Hematopoietic multipotent progenitor cell treated with erythropoietin and hydrocortisone succinate and interleukin-3 and kit ligand, for 8 days (in vitro differentiated cells): Measurements from ENCODE around the gene MRPS6.

Experiments
- DNase-seq: peaks from one replicate; pipeline ENCODE4 v3.0.0-alpha.2; 2015

The MRPS6 gene

DNA sequence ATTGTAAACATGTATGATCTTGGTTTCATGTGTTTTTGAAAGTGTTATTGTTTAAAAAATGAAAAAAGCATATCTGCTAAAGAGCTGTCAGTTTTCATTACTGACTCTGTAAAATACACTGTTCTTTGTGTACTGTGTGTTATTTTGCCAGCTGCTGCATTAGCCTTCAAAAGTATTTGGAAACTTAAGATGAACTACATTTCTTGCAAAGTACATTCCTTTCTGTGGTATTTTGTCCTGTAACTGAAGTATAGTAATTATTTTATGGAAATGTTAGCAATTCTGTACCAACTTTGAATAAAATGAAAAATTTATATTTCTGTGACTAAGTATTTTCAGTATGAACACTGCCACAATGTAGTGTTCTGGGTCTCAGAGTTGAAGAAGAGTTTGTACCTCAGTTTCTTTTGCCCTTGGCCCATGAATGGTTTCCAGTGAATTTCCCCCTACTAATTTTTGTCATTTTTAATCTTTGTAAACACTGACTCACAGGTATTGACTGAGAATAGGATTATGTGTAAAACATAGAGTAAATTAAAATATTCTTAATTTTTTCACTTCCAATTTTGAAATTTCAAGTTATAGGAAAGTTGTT is 32.7 kb downstream of the MRPS6 start:
- DNase-seq = no peak

DNA sequence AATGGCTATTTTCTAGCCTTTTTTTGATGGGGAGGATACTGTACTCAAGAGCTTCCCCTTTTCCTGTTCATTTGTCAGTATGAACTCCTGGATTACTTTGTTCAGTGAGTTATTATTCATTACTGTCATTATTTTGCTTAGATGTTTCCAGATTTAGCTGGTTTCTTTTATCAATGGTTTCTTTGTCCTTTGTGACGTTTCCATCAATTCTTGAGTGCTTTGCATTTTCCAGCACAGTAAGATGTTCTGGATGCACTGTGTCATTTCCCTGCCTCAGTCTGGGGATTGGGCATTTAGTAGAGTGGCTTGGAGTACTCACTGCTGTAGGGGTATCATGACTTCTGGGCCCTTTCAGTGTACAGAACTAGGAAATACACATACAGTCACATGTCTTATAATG is 34.2 kb downstream of the MRPS6 start:
- no peak for DNase-seq

GRCh38 chr21:34109075-34109474 is 35.7 kb downstream of the MRPS6 start:
- DNase-seq = no peak

GRCh38 chr21:34110594-34111202 is 37.3 kb downstream of the MRPS6 start:
- DNase-seq = peak; percentile 87

GRCh38 chr21:34112316-34113033 is 39.1 kb downstream of the MRPS6 start:
- DNase-seq = no peak

DNA sequence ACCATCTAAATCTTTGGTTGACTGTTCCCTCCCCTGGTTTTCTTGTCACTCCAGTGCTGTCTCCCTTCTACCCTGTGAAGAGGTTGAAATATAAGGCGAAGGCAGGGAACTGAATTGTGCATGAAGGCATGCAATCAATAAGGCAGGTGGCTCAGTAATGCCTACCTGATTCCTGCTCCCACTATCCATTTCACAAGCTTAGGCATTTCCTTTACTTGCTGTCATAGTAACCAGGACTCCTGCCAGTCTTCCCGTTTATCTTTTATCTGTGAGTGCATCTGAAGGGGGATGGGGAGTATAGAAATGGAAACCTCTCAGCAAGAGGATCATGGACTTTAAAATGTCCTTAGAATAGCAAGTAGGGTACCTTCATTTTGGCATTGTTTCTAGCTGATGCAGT is 40.5 kb downstream of the MRPS6 start:
- no peak for DNase-seq

DNA sequence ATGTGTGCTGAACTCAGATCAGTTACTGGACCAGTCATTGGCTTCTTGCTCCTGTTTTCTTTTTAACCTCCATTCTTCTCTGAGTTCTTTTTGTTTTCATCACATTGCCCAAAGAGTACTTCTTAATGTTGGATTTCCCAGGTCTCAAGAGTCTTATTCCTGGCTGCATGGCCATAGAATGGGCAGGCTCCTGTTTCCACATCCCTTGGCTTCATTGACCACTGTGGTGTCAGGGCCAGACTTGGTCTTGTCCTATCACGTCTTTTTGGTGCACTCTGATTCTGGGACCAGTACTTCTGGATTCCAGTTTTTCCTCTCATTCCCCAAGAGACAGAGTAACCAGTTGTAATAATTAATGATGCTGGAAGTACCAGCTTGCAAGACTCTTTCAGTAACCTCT is 41.8 kb downstream of the MRPS6 start:
- no peak for DNase-seq

DNA sequence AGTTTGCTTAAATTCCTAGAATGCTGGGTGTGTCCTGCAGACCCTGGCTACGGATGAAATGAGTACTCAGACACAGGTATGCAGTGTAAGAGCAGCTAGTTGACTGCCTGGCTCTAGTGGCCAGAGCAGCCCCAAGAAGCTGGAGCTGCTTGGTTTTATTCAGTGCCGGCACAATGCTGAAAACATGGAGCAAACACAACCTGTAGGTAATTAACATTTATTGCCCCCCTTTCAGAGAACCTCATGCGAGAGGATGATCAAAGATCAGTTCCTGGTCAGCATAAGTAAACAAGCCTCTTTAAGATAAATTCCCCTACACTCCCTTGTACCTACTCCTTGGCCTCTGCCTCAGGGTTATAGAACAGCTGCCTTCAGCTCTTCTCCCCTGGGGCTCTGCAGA is 43.2 kb downstream of the MRPS6 start:
- no peak for DNase-seq

DNA sequence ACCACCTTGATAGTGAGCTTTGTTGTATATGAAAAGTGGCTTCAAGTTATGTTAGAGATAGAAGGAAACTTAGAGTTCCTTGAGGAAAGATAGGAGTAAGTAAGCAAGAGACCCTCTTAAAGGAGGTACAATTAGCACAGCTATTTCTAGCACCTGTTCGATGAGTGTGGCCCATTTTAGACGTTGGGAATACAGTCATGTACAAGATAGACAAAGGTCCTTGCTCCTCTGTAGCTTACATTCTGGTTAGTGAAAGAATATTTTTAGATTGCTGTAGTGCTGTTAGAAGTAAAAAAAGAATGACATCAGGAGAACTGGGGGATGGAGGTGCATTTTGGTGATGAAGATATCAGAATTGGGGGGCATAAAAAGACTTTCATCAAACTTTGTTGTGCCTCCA is 47.5 kb downstream of the MRPS6 start:
- no peak for DNase-seq

DNA sequence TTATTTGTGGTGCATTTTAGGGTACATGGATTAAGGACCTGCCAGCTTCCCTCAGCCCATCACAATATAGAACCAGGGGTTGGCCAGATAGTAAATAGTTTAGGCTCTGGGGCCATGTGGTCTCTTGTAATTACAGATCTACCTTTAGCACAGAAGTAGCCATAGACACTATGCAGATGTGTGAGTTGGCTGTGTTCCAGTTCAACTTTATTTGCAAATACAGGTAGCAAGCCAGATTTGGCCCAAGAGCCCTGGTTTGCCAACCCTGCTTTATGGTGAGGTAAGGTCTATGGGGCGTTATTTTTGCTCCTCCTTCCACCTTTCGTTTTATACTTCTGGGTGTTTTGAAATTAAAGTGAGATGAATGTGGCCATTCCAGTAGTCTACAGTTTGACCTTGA is 48.7 kb downstream of the MRPS6 start:
- DNase-seq = no peak

DNA sequence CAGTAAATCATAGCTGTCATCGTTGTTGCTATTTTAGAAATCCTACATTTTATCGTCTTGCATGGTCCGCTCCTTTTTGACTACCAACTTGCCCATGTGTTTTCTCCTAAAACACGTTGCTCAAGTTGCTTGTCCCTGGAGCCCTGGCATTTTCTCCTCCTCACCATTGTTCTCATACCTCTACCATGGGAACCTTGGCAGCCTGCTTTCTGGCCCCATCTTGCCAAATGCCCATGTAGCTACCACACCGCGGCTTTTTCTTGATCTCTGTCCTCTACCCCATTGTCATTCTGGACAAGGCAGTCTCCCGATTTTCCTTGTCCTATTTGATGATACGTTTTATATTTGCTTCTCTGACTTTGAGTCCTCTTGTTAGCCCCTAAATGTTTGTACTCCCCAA is 50.2 kb downstream of the MRPS6 start:
- DNase-seq = no peak

DNA sequence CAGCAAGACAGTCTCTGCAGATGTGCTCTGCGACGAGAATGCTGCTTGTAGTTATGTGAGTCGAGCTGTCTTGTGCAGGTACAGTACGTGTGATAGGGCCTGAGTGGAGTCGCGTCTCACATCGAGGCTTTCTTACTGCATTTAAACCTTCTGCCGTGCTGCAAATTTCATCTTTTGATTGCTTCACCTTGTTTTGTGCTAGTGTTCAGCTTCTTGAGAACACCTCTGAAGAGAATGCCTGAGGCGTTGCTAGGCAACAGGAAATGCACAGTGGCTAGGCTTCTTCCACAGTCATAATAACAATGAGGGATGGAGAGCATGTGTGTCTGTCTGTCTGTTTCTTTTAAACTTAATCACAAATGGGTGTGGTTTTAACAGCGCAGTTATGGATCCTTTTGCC is 52.9 kb downstream of the MRPS6 start:
- DNase-seq = no peak

- DNase-seq = no peak
Observed at GRCh38 chr21:34126691-34127090, 53.3 kb downstream of the MRPS6 start.

DNA sequence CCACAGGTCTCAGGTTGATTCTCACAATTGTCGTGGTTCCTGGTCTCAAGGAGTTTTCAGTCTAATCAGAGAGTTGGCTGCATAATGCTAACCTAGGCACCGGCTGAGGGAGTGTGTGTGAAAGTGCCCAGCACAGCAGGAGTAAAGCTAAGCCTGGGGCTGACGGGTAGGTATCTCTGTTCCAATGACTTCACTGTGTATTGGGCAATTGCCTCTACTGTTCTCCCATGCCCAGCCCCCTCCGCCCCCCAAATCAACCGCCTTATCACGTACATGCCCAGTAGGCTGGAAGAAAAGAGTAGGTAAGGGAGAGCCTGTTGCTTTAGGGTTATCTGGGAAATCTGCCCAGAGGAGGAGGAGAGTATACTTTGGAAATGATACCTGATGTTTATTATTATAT is 54.7 kb downstream of the MRPS6 start:
- DNase-seq = no peak

DNA sequence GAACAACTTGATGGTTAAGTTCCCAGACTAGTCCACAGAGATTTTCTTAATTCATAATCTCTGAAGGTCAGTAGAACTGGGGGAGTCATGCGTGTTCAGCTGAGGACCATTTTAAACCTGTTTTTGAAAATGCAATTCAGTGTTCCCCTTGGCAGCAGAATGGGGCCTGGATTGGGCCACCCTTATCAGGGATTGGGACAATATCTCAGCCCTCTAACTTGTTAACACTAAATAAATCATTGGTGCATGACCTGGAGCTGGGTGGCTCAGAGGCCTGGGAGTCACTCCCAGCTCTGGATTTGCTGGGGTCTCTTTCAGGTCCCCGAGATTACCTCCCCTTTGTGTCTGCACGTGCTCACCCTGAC is 55.3 kb downstream of the MRPS6 start:
- DNase-seq = no peak

DNA sequence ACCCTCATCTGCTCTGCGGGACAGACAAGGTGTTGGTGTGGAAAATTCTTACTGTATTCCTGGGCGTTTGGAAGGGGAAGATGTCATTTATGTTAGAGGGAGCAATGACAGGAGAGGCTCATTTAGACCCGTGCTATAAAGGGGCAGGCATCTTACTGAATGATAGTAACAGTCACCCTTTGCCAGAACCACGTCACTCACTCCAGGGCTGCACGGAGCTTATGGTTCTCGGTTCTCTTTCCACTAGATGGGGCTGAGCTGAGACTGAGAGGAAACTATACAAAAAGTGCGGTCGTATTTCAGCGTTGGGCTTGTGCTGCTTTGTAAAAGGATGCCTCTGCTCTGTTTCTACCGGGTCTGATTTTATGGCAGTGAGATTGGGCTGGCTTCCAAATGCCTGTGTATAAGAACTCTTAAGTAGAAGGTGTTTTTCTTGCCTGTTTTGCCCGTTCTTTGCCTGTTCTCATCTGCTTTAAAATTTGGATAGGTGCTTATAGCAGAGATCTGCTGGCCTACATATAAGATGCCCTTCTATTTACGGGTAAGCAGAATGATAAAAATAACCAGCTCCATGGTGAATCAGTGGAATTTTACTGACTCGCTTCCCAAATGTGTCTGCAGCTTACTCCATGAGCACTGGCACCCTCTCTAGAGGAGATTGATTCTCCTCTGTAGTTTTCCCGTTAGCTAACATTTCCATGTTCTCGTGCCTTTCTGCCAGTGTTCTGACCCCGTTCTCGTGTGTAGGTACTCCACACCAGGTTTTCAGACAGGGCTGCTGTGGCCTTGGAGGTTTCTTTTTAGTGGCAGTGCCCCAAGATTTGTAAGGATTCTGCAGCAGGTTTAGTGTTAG is 55.9 kb downstream of the MRPS6 start:
- no peak for DNase-seq

DNA sequence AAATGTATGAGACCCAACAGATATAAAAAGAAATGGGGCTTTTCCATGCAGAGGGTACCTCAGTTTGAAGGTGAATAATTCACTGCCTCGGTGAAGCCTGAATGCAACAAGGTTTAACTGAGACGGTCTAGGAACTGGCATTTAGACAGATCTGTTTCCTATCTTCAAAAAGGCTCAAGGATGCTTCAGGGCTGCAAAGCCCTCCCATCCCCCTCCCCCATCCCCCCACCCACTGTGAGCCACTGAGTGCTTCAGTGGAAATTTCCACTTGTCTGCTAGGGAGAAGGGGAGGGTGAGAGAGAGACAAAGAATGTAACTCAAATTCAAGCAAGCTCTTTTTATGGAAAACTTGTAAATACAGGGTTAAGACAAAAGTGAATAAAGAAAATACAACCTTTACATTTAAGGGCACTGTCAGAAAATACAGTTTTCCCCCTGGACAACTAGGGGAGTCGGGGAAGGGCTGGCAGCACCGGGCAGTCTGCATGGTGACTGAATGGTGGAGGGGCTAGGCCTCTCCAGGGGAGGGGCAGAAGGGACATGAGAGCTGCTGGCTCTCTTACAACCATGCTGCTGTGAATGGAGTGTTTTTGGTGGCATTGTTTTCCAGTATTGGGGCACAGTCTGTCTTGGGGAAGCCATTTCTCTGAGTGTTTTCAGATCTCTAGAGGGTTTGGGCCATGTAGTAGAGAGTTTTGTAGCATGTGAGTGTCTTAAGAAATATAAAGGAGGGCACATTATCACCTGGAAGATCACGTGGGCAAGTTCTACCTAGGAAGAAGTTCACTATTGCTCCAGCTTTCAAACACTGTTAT is 56.7 kb downstream of the MRPS6 start:
- DNase-seq = no peak

- no peak for DNase-seq
Observed at GRCh38 chr21:34130716-34130985, 57.3 kb downstream of the MRPS6 start.

- no peak for DNase-seq
Observed at GRCh38 chr21:34131586-34131985, 58.2 kb downstream of the MRPS6 start.

DNA sequence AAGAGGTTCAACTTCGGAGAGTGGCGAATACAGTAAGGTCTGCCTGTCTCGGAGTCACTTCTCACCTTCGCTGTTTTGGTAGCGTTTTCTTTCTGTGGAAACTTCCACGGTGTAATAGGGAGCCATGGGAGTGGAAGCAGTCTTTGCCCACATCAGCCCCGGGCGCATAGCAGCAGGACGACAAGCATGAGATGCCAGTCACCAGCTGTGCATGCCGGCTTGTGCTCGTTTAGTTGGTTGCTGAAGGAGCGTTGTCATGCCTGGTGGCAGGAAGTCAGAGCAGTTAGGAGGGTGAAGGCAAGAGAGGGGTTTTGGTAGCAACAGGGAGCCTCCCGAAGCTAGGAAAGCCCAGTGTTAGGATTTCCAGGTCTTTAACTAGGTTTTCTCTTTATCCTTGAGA is 58.8 kb downstream of the MRPS6 start:
- DNase-seq = no peak

DNA sequence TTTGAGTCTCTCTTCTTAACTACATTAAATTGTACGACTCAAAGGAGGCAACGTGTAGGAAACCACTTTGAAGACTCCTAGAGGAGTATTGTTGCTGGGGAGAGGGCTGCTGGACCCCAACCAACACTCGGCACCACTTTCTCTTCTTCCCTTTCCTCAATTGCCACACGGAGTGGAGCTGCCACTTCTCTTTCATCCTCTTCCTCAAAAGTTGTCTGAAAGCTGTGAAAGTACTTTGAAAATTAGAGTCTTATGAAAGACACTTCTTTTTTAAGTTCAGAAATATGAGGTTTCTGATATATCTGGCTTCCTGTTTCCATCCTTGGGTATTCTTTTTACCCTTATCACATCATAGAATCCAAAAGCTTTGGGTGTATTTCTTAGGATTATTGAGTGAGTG is 59.5 kb downstream of the MRPS6 start:
- DNase-seq = no peak

DNA sequence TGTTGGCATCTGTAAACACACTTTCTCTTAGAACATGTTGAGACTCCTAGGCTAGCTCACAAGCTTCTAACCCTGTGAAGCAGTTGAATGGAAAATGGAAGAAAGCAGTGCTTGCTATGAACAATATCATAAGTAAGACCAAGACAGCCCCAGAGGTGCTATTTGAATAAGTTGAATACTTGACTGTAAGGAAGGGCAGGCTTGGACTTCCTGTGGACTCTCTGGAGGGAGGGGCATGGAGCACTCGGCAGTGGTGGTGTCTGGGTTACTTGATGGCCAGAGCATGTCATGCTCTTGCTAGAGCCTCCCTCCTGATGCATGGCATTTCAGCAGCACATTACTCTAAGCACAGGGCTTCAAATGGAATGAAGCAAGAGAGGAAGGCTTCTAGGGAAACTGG is 60.0 kb downstream of the MRPS6 start:
- DNase-seq = no peak

DNA sequence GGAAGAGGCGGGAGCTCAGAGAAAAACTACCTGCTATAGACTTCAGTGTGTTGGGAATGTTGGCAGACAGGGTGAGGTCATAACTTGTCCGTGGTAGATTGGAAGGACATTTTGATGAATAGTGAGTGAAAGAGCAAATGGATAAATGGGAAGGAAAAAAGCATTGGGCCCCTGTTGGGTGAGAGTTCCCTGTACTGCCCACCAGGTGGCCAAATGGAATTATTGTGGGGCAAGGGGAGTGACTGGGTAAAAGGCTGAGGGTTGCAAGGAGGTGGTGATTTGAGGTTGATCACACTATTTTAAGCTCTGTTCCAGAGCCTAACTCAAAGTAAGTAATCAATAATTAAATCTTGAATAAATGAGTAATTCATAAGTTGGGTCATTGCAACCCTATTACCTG is 60.4 kb downstream of the MRPS6 start:
- DNase-seq = peak; percentile 13
